ENCODE measurements around the gene CCDC24.

CCDC24 gene

DNA sequence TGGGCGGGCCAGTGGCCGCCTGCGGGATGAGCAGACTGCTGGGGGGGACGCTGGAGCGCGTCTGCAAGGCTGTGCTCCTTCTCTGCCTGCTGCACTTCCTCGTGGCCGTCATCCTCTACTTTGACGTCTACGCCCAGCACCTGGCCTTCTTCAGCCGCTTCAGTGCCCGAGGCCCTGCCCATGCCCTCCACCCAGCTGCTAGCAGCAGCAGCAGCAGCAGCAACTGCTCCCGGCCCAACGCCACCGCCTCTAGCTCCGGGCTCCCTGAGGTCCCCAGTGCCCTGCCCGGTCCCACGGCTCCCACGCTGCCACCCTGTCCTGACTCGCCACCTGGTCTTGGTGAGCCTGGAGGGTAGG, 10.3 kb upstream of the CCDC24 start:
- DNase-seq: no peak

DNA sequence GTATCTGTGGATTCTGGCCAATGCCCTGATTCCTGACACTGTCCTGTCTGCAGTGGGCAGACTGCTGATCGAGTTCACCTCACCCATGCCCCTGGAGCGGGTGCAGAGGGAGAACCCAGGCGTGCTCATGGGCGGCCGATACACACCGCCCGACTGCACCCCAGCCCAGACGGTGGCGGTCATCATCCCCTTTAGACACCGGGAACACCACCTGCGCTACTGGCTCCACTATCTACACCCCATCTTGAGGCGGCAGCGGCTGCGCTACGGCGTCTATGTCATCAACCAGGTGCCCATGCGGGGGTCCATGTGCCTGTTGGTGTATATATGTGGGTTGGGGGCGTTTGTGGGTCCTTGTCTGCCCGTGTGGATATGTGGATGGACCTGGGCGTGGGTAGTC, 9.8 kb upstream of the CCDC24 start:
- no peak for DNase-seq

DNA sequence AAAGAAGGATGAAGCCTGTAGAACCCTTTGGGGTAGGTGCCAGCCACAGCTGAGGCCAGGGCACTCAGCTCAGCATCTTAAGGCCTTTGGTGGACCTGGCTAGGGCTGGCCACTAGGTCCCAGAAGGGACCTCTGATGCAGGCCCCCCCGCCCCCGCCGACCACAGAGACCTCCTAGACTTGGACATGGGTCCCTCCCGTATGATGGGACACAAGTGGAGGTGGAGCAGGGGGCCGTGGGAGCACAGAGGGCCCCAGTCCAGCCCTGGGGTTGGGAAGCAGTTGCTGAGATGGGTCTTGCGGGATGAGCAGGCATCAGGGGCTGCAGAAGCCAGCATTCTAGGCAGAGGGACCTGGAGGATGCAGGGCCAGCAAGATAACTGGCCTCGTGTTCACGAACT, 9.2 kb upstream of the CCDC24 start:
- no peak for DNase-seq

DNA sequence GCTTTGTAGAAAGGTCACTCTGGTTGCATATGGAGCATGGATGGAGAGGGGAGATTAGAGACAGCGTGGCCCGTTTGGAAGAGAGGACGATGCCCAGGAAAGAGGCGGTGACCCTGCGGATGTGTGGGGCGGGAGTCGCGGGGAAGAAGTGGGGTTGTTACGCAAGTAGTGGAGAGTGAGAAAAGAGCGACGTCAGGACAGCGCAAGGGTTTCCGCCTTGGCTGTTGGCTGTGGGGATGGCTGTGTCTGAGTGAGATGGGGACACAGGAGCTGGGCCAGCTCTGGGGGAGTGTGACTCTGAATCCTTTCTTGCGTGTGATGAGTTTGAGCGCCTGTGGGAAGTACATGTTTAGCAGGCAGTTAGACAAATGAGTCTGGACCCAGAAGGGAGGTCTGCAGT, 8.6 kb upstream of the CCDC24 start:
- no peak for DNase-seq

DNA sequence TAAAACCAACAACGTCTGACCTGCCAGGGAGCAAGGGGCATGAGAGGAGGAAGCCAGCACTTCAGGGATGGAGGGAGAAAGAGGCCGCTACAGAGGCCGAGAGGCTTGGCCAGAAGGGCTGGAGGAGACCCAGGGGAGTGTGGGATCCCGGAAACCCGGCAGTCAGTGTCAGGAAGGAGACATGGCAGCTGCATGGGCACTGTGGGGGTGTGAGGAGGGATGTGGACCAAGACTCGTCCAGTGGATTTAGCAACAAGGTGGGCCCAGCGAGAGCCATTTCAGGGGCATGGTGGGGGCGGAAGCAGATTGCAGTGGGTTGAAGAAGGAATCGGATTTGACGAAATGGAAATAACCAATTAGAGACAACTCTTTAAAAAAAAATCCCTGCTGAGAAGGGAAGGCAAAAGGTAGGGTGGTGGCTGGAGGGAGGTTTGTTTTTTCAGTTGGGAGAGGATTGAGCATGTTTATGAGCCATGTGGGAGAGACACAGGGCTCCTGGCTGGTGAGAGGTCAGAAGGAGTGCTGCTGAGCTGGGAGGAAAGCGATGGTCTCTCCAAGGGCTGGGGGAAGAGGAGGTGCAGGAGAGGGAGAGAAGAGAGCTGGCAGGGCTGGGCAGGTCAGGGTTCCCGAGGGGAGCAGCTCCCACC, 8.0 kb upstream of the CCDC24 start:
- DNase-seq: no peak

DNA sequence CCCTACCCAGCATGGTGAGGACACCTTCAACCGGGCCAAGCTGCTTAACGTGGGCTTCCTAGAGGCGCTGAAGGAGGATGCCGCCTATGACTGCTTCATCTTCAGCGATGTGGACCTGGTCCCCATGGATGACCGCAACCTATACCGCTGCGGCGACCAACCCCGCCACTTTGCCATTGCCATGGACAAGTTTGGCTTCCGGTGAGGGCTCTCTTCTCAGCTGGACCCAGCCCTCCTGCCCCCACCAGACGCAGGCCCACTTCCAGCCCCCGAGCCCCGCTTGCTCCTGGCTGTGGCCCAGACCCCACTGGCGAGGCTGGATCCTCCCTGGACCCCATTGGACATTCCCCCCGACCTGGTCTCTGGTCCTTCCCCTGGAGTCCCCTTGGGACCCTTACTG, 6.5 kb upstream of the CCDC24 start:
- DNase-seq: no peak

DNA sequence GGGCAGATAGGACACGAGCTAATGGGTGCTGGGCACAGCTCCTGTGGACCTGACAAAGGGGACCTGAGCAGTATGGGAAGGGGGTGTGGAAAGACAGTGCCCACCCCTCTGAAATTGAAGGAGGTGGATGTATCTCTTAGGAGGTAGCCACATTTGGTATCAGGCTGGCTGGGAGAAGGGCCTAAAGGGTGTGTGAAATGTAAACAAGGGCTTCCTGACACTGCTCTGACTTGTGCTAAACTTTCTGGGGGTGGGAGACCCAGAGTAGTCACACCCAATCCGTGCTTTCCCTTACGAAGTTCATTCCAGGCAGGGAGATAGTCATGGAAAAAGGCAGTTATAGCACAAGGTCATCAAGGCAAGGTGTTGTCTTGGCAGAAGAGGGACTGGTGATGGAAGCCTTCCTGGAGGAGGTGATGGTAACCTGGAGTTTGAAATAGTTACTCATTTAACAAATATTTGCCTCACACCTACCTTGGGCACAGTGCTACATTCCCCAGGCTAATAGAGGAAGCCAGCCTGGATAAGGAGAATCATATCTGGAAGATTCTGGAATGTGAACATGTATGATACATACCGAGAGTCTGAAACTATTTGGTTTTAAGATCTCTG, 5.3 kb upstream of the CCDC24 start:
- DNase-seq: no peak

DNA sequence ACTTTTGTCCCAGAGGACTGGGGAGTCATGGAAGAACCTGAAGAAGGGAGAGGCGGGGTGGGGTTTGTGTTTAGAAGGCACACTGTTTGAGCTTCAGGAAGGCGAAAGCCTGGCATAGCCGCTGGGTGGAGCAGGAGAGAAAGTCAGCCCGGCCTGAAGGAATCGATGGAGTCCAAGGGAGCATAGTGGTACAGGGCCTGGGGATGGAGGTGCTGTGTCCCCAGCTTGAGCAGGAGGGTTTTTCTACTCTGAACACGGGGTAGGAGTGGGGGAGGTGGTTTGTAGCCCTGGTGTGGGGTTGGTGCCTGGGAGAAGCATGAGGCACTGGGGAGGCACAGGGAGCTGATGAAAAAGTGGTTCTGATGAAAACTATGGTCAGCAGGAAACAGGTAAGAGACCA, 4.7 kb upstream of the CCDC24 start:
- no peak for DNase-seq

DNA sequence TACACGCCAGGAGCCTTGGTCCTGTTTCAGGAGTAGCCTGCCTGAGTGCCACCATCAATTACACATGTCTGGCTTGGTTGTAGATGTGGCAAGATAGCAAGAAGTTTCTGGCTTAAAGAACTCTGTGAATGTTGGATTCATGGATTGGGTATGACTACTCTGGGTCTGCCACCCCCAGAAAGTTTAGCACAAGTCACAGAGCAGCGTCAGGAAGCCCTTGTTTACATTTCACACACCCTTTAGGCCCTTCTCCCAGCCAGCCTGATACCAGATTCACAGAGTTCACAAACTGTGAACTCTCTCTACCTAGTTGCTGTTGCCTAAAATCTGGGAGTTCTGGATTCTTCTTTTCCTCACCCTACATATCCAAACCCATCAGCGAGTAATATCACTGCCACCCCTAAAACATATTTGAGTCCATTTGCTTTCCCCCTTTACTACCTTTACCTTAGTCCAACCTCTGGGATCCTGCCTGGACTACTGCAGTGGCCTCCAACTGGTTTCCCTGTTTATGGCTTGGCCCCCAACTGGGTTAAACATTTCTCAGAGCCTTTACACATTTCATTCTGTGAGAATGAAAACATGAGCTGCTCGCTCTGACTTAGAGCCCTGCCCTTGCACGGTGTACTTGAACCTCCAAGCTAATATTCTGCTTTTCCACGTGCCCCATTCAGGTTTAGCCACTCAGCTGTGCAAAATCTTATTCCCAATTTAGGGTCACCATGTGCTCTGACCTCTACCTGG, 4.1 kb upstream of the CCDC24 start:
- no peak for DNase-seq

DNA sequence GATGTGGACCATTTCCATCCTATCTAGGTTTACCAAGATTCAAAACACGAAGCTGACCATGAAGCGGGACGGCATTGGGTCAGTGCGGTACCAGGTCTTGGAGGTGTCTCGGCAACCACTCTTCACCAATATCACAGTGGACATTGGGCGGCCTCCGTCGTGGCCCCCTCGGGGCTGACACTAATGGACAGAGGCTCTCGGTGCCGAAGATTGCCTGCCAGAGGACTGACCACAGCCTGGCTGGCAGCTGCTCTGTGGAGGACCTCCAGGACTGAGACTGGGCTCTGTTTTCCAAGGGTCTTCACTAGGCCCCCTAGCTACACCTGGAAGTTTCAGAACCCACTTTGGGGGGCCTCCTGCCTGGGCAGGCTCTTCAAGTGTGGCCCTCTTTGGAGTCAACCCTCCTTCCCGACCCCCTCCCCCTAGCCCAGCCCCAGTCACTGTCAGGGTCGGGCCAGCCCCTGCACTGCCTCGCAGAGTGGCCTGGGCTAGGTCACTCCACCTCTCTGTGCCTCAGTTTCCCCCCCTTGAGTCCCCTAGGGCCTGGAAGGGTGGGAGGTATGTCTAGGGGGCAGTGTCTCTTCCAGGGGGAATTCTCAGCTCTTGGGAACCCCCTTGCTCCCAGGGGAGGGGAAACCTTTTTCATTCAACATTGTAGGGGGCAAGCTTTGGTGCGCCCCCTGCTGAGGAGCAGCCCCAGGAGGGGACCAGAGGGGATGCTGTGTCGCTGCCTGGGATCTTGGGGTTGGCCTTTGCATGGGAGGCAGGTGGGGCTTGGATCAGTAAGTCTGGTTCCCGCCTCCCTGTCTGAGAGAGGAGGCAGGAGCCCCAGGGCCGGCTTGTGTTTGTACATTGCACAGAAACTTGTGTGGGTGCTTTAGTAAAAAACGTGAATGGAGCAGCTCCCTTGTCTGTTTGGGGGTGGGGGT, 864 bp upstream of the CCDC24 start:
- DNase-seq: no peak

DNA sequence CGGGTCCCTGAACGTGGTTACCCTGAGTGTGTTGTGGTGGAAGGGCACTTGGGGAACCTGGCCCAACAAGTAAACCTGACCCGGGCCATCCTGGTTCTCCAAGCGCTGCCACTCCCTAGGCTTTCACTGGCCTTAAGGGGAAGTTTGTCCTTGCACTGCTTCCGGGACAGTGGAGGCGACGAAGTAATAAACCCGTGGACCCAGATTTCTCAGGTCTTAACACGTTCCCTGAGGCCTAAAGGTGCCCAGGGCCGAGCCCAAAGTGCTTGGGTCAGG, 261 bp upstream of the CCDC24 start:
- no peak for DNase-seq

DNA sequence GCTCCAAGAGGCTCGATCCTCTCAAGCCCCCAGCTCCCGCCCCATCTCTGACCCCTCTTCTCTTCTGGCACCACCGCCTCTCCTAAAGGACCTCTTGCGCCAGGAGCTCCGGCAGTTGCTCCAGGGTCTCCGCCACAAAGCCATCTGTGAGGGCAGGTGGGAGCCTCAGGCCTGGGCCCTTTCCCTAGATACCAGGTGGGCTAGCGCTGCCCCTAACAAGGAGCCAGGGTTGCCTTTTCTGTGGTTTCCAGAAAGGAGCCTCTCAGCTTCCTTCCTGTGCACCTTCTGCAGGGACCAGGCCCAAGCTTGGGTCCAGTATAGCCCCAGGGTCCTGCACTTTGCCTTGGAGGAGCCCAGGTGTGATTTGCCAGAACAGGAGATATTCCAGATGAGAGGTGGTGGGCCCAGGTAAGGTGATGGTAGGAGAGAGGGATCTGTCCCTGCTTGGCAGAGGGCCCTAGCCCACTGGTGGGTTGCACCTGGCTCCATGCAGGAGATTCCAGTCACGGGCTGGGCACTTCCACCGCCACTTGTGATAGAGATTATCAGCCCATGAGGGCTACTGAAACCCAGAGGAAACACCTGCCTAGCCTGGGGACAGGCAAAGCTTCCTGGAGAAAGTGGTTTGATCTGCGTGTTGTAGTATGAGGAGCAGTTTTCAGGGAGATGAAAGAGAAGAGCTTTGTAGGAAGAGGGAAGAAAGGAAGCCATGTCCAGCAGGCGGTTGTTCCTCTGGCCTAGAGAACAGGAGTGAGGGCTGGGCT, 1.0 kb downstream of the CCDC24 start:
- DNase-seq: no peak

DNA sequence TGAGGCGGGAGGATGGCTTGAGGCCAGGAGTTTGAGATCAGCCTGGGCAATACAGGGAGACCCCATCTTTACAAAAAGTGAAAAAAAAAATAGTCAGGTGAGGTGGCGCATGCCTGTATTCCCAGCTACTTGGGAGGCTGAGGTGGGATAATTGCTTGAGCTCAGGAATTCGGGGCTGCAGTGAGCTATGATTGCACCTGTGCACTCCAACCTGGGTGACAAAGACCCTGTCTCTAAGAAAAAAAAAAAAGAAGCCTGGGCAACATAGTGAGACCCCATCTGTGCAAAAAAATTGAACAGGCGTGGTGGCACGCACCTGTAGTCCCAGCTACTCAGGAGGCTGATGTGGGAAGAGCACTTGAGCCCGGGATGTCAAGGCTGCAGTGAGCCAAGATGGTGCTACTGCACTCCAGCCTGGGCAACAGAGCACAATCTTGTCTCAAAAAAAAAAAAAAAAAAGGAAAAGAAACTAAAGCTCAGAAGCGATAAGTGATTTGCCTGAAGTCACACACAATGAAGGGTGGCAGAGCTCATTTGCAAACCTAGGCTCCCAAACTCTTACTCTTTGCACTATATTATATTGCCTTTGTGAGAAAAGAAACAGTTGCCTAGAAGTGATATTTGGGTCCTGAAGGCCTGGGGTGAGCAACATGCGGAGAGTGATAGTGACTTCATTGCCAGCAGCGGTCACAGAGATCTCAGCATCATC, 2.0 kb downstream of the CCDC24 start:
- no peak for DNase-seq

DNA sequence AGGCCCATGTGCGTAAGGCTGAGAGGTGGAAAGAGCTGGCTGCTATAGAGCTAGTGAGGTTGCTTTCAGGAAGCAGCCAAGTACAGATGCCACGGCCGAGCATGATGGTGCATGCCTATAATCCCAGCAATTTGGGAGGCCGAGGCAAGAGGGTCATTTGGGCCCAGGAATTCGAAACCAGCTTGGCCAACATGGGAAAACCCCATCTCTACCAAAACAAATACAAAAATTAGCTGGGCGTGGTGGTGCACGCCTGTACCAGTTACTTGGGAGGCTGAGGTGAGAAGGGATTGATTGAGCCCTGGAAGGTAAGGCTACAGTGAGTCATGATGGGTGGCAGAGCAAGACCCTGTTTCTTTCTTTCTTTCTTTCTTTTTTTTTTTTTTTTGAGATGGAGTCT, 2.7 kb downstream of the CCDC24 start:
- no peak for DNase-seq

DNA sequence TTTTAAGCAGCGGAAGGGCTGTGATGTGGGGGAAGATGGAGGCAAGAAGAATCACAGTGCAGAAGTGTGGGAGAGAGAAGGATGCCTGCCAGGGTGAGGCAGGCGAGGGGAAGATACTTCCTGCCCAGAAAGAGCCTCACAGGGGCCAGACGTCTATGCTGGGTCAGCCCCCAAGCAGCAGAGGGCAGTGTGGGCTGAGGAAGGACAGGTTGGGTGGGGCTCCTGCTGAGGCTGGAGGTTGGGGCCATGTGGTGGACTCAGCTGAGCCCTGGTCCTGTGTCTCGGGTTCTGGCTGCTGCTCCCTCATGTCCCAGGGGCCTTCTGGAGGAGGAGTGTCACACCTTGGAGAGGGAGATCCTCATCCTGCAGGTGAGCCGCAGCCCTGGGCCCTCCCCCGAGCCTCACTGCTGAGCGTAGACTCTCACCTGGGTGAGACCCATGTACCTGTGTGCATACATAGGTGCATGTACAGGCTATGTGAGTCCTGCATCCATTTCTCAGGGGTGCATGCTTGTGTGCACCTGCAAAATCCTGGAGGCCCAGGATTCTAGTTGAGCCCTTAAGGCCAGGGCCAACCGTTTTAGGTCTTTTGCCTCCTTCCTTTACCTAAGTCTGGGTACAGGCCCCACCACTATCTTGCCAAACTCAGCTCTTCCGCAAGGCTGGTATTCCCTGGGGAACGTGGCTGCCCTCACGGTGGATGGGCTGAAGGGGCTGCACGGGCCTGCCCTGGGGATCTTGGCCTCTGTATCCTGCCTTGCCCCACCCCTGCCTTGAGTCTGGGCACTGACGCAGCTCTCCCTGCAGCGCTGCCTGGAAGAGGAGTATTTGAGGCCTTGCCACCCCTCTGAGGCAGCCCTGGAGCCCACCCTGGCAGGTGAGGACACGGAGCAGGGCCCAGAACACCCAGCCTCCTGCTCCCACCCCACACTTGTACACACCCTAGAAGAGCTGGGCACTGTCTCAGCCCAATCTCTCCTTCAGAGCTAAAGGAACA, 3.7 kb downstream of the CCDC24 start:
- no peak for DNase-seq

DNA sequence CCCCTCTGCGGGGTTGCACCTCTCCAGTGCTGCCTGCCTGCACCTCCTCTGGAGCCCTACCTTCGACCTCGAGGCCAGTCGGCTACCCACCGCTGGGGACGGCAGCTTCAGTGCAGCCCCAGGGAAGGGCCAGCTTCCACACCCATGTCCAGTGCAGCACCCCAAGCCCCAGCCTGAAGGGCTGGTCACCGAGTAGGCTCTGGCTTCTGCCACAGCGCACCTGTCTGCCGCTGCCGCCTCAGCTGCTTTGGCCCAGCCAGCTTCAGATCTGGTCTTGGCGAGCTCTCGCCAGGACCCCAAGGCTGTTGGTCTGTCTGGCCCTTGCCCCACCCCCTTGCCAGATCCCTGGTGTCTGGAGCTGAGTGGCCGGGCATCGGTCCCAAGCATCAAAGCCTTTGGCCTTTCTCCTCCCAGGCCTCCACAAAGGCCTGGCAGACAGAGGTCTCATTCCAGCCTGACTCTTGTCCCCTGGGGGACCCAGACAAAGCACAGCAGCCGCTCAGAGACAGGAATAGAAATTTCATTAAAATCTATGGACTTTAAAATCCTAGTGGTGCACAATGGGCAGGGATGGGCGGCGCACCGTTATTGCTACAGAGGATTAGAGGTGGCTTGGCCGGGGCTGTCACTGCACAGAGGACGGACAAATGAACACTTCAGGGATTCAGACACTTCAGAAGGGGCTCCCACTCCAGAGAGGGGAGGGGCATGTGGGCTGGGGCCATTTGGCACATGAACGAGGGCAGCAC, 4.8 kb downstream of the CCDC24 start:
- no peak for DNase-seq

DNA sequence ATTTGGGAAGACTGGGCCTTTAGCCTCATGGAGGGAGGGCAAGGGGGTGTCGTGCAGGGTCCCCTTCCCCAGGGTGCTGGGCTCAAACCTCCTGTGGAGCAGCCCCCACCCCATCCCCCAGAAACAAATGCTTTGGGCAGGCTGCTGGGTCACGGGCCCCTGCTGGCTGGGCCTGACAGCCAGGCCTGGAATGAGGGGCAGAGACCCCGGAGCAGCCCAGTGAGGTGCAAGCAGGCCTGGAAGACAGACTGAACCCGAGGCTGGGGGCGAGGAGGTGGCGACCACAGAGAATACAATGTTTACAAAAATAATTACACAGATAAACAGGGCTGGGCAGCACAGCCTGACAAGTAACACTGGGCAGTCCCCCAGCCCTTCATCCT, 5.3 kb downstream of the CCDC24 start:
- no peak for DNase-seq

DNA sequence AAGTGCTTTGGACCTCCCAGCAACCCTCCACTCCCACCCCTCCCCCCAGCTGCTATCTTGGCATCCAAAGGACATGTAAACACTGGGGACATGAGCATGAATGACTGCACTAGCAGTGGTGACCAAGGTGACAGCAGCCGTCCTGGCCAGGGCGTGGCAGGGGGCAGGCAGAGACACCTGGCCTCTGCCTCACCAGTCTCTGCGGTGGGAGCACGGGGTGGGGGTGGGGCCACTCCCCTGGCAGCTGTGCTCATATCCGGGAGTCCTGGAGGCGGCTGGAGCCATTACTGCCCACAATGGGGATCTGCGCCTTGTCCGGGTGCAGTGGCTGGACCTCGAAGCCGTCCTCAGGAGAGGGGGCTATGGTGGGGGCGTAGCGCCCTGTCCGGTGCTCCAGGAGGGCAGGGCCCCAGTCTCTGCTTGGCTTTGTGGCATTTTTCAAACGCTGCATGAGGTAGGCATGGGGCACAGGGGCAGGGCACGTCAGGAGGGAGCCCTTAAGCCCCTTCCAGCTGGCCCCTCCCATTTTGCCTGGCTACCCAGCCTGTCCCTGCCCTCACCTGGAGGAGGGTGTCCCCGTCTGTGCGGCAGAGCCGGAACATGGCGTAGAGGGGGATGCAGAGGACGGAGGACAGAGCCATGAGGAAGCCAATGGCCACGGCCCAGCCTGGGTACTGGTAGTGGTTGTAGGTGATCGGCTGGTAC, 6.0 kb downstream of the CCDC24 start:
- DNase-seq: no peak

DNA sequence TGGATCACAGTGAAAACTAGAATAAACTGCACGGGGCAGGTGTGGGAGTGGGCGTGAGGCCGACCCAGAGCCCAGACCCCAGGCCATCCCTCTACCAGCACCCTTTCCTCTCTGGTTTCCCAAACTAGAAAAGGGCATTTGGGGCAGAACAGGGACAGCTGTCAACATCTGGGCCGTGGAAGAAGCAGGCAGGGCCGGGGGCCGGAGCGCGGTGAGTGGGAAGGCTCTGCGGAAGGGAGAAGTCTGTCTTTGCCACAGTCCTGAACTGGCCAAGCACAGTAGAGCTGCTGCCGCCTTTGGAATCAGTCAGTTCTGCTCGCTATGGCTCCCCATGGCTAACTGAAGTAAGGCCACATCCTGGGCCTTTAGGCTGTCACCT, 6.6 kb downstream of the CCDC24 start:
- no peak for DNase-seq

DNA sequence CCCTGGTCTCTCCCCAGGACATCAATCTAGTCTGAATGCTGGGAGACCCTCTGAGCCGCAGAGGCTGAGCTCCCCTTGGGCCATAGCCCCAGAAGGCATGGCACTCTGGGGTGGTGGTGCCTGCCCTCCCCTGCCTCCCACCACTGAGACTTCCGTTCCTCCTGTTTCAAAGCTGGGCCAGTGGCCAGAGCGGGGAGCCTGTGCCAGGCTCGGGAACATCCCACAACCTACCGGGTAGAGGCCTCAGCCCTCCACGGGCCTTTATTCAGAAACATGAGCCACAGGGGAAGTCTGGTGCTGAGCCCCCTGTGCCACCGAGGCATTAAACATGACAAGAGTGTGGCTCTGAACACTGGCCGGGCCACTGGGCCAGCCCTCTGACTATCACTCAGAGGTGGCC, 8.1 kb downstream of the CCDC24 start:
- no peak for DNase-seq

Measured in COR-L47 (cell line).